ENCODE results near the gene ITIH6.

The ITIH6 gene

DNA sequence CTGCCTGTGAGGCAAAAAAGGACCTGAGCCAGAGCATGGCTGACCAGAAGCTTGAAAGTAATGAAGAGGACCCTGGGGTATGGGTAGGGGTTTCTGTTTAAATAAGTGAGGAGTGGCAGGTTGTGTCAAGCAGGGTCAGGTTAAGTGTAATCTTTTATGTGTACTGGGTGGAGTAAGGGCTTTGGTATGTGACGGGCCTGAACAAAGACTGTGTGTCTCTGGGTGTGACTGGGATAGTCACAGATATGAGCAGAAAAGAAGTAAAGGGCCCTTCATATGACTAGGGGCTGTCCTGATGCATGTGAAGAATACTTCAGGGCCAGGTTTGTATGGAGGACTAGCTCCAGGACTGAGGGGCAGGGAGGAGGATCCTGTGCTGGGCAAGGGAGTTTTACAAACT, 82.4 kb downstream of the ITIH6 start:
- Histone ChIP-seq H2BK120ac (ENCODE audit: low read depth, low read length) (no peak overlapping the region), H3K27me3 (ENCODE audit: insufficient read depth, low read length, poor library complexity) (no peaks in the 10 kb centered on the region), H3K9ac (ENCODE audit: low read length) (no peak overlapping the region), H4K8ac (ENCODE audit: low read depth, low read length) (no peak overlapping the region), H2BK15ac (replicated peaks; ENCODE audit: low read depth) (no peak overlapping the region), H3K27ac (ENCODE audit: low read depth, low read length) (no peak overlapping the region), H2BK5ac (ENCODE audit: low read length) (no peak overlapping the region), H2AK5ac (ENCODE audit: low read length) (no peak overlapping the region), H3K4me3 (ENCODE audit: low read length) (no peak overlapping the region), H3K56ac (ENCODE audit: low read length) (no peak overlapping the region), H3K4me2 (ENCODE audit: low read length) (no peak overlapping the region), H3K79me1 (ENCODE audit: low read length) (no peaks in the 10 kb centered on the region), H3K79me2 (ENCODE audit: control insufficient read depth, insufficient read depth, low read length) (no peaks in the 10 kb centered on the region), H3K36me3 (ENCODE audit: control insufficient read depth, insufficient read depth, low read length) (no peaks in the 10 kb centered on the region), H3K4me1 (ENCODE audit: control insufficient read depth, low read depth, low read length) (no peaks in the 10 kb centered on the region), H3K23ac (ENCODE audit: low read length) (no peak overlapping the region), H4K5ac (ENCODE audit: low read length) (no peak overlapping the region), H3K4ac (ENCODE audit: low read depth, low read length) (no peak overlapping the region), H3K18ac (ENCODE audit: low read length) (no peak overlapping the region)
- no CpG with 5 or more reads among the region's 1 CpG for WGBS (ENCODE audit: extremely low coverage, insufficient coverage, low lambda C conversion rate)
- DNase-seq = no peak

DNA sequence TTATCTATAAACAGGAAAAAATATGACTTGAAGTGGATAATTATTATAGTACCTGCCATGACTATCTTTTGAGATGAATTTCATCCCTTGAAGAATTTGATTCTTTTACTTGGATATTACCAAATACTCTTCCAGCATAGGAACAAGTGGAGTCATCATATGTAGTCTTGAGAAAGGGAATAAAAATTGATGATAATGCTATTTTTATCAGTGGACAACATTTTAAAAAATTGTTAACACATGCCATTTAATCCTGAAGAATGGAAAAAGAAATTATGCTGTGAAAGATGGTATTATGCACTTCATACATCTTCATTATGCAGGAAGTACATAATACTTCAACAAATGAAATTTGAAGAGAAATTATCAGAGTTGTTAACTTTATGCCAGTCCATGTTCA, 83.6 kb downstream of the ITIH6 start:
- no peak overlapping the region for H3K4me3 ChIP-seq (ENCODE audit: low read length)
- H3K27me3 ChIP-seq (ENCODE audit: insufficient read depth, low read length, poor library complexity) = no peaks in the 10 kb centered on the region
- no peak overlapping the region for H2AK5ac ChIP-seq (ENCODE audit: low read length)
- no peak overlapping the region for H2BK5ac ChIP-seq (ENCODE audit: low read length)
- no peaks in the 10 kb centered on the region for H3K79me2 ChIP-seq (ENCODE audit: control insufficient read depth, insufficient read depth, low read length)
- H2BK120ac ChIP-seq (ENCODE audit: low read depth, low read length) = no peak overlapping the region
- H4K5ac ChIP-seq (ENCODE audit: low read length) = no peak overlapping the region
- H3K9ac ChIP-seq (ENCODE audit: low read length) = no peak overlapping the region
- H3K23ac ChIP-seq (ENCODE audit: low read length) = no peak overlapping the region
- DNase-seq = no peak
- H3K27ac ChIP-seq (ENCODE audit: low read depth, low read length) = no peak overlapping the region
- no peak overlapping the region for H3K4ac ChIP-seq (ENCODE audit: low read depth, low read length)
- no peaks in the 10 kb centered on the region for H3K79me1 ChIP-seq (ENCODE audit: low read length)
- no peak overlapping the region for H4K8ac ChIP-seq (ENCODE audit: low read depth, low read length)
- no peaks in the 10 kb centered on the region for H3K36me3 ChIP-seq (ENCODE audit: control insufficient read depth, insufficient read depth, low read length)
- no peak overlapping the region for H3K56ac ChIP-seq (ENCODE audit: low read length)
- H3K4me2 ChIP-seq (ENCODE audit: low read length) = no peak overlapping the region
- H2BK15ac ChIP-seq (replicated peaks; ENCODE audit: low read depth) = no peak overlapping the region
- H3K18ac ChIP-seq (ENCODE audit: low read length) = no peak overlapping the region
- no peaks in the 10 kb centered on the region for H3K4me1 ChIP-seq (ENCODE audit: control insufficient read depth, low read depth, low read length)

DNA sequence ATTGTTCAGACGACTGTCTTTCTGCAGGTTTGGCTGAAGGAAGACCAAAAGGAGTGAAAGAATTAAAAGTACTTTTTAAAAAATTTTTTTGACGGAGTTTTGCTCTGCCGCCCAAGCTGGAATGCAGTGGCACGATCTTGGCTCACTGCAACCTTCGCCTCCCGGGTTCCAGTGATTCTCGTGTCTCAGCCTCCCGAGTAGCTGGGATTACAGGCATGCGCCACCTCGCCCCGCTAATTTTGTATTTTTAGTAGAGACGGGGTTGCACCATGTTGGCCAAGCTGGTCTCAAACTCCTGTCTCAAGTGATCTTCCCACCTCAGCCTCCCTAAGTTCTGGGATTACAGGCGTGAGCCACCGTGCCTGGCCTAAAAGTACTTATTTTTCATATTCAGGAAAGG, 86.3 kb downstream of the ITIH6 start:
- H4K5ac ChIP-seq (ENCODE audit: low read length) = no peak overlapping the region
- no peak overlapping the region for H3K4ac ChIP-seq (ENCODE audit: low read depth, low read length)
- no peaks in the 10 kb centered on the region for H3K79me2 ChIP-seq (ENCODE audit: control insufficient read depth, insufficient read depth, low read length)
- WGBS (ENCODE audit: extremely low coverage, insufficient coverage, low lambda C conversion rate) = no CpG with 5 or more reads among the region's 14 CpGs
- no peak overlapping the region for H3K4me2 ChIP-seq (ENCODE audit: low read length)
- no peak overlapping the region for H3K9ac ChIP-seq (ENCODE audit: low read length)
- H3K18ac ChIP-seq (ENCODE audit: low read length) = no peak overlapping the region
- H4K8ac ChIP-seq (ENCODE audit: low read depth, low read length) = no peak overlapping the region
- no peak overlapping the region for H2BK120ac ChIP-seq (ENCODE audit: low read depth, low read length)
- no peak overlapping the region for H3K56ac ChIP-seq (ENCODE audit: low read length)
- H3K27me3 ChIP-seq (ENCODE audit: insufficient read depth, low read length, poor library complexity) = no peaks in the 10 kb centered on the region
- no peaks in the 10 kb centered on the region for H3K36me3 ChIP-seq (ENCODE audit: control insufficient read depth, insufficient read depth, low read length)
- no peaks in the 10 kb centered on the region for H3K79me1 ChIP-seq (ENCODE audit: low read length)
- H2BK5ac ChIP-seq (ENCODE audit: low read length) = no peak overlapping the region
- H3K4me3 ChIP-seq (ENCODE audit: low read length) = no peak overlapping the region
- H2BK15ac ChIP-seq (replicated peaks; ENCODE audit: low read depth) = no peak overlapping the region
- no peak overlapping the region for H3K27ac ChIP-seq (ENCODE audit: low read depth, low read length)
- H3K23ac ChIP-seq (ENCODE audit: low read length) = no peak overlapping the region
- DNase-seq = no peak
- no peak overlapping the region for H2AK5ac ChIP-seq (ENCODE audit: low read length)
- no peaks in the 10 kb centered on the region for H3K4me1 ChIP-seq (ENCODE audit: control insufficient read depth, low read depth, low read length)

DNA sequence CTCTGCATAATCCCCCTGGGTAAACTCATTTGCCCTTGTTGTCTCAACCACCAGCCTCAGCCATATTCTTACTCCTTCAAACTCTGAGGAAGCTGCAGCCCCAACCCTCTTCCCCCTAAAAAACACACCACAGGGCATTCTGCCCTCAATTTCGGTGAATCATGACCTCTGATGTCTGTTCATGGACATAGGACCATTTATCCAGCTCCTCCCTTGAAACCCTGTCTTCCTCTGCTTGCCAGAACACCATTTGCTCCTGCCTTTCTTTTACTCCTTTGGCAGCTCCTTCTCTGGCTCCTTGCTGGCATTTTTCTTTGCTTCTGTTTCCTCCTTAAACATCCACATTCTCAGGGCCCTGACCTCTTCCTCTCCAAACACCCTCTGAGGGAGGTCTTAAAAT, 87.1 kb downstream of the ITIH6 start:
- no peaks in the 10 kb centered on the region for H3K79me2 ChIP-seq (ENCODE audit: control insufficient read depth, insufficient read depth, low read length)
- no peak overlapping the region for H2BK120ac ChIP-seq (ENCODE audit: low read depth, low read length)
- no peak overlapping the region for H3K23ac ChIP-seq (ENCODE audit: low read length)
- H2BK15ac ChIP-seq (replicated peaks; ENCODE audit: low read depth) = no peak overlapping the region
- WGBS (ENCODE audit: extremely low coverage, insufficient coverage, low lambda C conversion rate) = no CpG with 5 or more reads among the region's 1 CpG
- no peak for DNase-seq
- no peak overlapping the region for H3K4me2 ChIP-seq (ENCODE audit: low read length)
- no peaks in the 10 kb centered on the region for H3K27me3 ChIP-seq (ENCODE audit: insufficient read depth, low read length, poor library complexity)
- no peak overlapping the region for H2AK5ac ChIP-seq (ENCODE audit: low read length)
- H3K18ac ChIP-seq (ENCODE audit: low read length) = no peak overlapping the region
- no peaks in the 10 kb centered on the region for H3K79me1 ChIP-seq (ENCODE audit: low read length)
- H4K8ac ChIP-seq (ENCODE audit: low read depth, low read length) = no peak overlapping the region
- no peak overlapping the region for H3K4me3 ChIP-seq (ENCODE audit: low read length)
- H2BK5ac ChIP-seq (ENCODE audit: low read length) = no peak overlapping the region
- H3K56ac ChIP-seq (ENCODE audit: low read length) = no peak overlapping the region
- H3K9ac ChIP-seq (ENCODE audit: low read length) = no peak overlapping the region
- H4K5ac ChIP-seq (ENCODE audit: low read length) = no peak overlapping the region
- H3K4me1 ChIP-seq (ENCODE audit: control insufficient read depth, low read depth, low read length) = no peaks in the 10 kb centered on the region
- H3K36me3 ChIP-seq (ENCODE audit: control insufficient read depth, insufficient read depth, low read length) = no peaks in the 10 kb centered on the region
- no peak overlapping the region for H3K27ac ChIP-seq (ENCODE audit: low read depth, low read length)
- H3K4ac ChIP-seq (ENCODE audit: low read depth, low read length) = no peak overlapping the region

DNA sequence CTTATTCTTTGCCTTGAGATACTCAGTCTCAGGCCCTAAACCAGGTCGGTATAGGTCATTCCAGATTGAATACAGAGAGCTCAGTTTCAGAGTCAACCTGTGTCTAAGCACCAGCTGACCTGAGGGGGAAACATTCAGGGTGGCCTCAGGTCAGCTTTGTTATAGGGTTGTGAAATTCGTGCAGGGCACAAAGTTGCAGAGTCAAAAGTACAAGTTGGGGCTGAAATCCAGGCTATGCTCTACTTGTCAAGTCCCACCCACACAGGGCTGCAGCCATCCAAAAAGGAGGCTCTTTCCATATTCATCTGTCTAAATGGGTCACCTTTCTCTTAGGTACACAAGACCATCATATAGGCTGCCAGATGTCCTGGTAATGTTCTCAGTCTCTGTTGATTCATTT, 89.7 kb downstream of the ITIH6 start:
- no peak for DNase-seq
- no peak overlapping the region for H3K9ac ChIP-seq (ENCODE audit: low read length)
- H3K23ac ChIP-seq (ENCODE audit: low read length) = no peak overlapping the region
- no peak overlapping the region for H2BK120ac ChIP-seq (ENCODE audit: low read depth, low read length)
- no peak overlapping the region for H3K27ac ChIP-seq (ENCODE audit: low read depth, low read length)
- WGBS (ENCODE audit: extremely low coverage, insufficient coverage, low lambda C conversion rate) = no CpG with 5 or more reads among the region's 2 CpGs
- H3K4me3 ChIP-seq (ENCODE audit: low read length) = no peak overlapping the region
- H3K36me3 ChIP-seq (ENCODE audit: control insufficient read depth, insufficient read depth, low read length) = no peaks in the 10 kb centered on the region
- no peak overlapping the region for H3K18ac ChIP-seq (ENCODE audit: low read length)
- no peak overlapping the region for H3K4ac ChIP-seq (ENCODE audit: low read depth, low read length)
- no peak overlapping the region for H4K8ac ChIP-seq (ENCODE audit: low read depth, low read length)
- no peak overlapping the region for H2AK5ac ChIP-seq (ENCODE audit: low read length)
- H3K4me1 ChIP-seq (ENCODE audit: control insufficient read depth, low read depth, low read length) = no peaks in the 10 kb centered on the region
- H3K79me2 ChIP-seq (ENCODE audit: control insufficient read depth, insufficient read depth, low read length) = no peaks in the 10 kb centered on the region
- no peak overlapping the region for H3K56ac ChIP-seq (ENCODE audit: low read length)
- H3K79me1 ChIP-seq (ENCODE audit: low read length) = no peaks in the 10 kb centered on the region
- H2BK15ac ChIP-seq (replicated peaks; ENCODE audit: low read depth) = no peak overlapping the region
- no peak overlapping the region for H4K5ac ChIP-seq (ENCODE audit: low read length)
- H2BK5ac ChIP-seq (ENCODE audit: low read length) = no peak overlapping the region
- no peak overlapping the region for H3K4me2 ChIP-seq (ENCODE audit: low read length)
- no peaks in the 10 kb centered on the region for H3K27me3 ChIP-seq (ENCODE audit: insufficient read depth, low read length, poor library complexity)

All from mesendoderm (in vitro differentiated cells).